Measurements from ENCODE around the gene TRIM10.
"Not testable (repeated sequence)": the region's sequence is repeated elsewhere in the genome, so short reads cannot be mapped to it uniquely, and the experiment has no call there.

Gene TRIM10

DNA sequence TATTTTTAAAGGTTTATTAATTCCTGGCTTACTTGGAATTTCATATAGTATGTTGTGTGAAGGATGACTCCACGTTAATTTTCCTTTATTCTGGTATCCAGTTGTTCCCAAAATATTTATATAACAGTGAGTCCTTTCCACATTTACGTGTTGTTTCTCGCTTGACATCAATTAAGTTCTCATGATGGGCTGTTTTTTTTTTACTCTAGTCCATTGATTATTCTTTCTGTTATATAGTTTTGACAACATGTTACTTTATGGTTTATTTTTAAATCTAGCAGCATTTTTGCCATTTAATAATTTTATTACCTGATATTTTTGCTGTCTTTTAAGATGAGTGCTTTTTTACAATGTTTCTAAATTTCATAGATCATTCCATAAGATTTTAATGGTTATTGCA lies 18.3 kb downstream of the TRIM10 start:
- H3K4me3 ChIP-seq: no peak overlapping the region
- H4K20me1 ChIP-seq: no peaks in the 10 kb centered on the region
- H3K27me3 ChIP-seq: no peaks in the 10 kb centered on the region
- no peak for TF ChIP-seq Cebpa-rat (IDR thresholded peaks at IDR 0.05)
- H3K27ac ChIP-seq: no peak overlapping the region
- peaks cover 0 to 13% (median 9%) of the 10 kb centered on the region in 10 experiments; a peak in 12 of 20 replicates for H3K4me1 ChIP-seq
- H3K9ac ChIP-seq: no peak overlapping the region
- no peaks in the 10 kb centered on the region for H3K9me3 ChIP-seq (replicated peaks in 1 of 11)
- H3K36me3 ChIP-seq: no peaks in the 10 kb centered on the region
- H3K4me2 ChIP-seq: no peak overlapping the region

DNA sequence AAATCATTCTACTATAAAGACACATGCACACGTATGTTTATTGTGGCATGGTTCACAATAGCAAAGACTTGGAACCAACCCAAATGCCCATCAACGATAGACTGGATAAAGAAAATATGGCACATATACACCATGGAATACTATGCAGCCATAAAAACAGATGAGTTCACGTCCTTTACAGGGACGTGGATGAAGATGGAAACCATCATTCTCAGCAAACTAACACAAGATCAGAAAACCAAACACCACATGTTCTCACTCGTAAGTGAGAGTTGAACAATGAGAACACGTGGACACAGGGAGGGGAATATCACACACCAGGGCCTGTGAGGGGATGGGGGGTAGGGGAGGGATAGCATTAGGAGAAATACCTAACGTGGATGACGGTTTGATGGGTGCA lies 20.8 kb downstream of the TRIM10 start:
- not testable (repeated sequence) for H3K27me3 ChIP-seq; H3K4me2 ChIP-seq; H3K9me3 ChIP-seq (replicated peaks in 1 of 11); H3K9ac ChIP-seq; H4K20me1 ChIP-seq; H3K36me3 ChIP-seq; H3K27ac ChIP-seq; H3K4me3 ChIP-seq
- peaks cover 8 to 21% (median 18%) of the 10 kb centered on the region in 10 experiments; a peak in 19 of 20 replicates for H3K4me1 ChIP-seq

DNA sequence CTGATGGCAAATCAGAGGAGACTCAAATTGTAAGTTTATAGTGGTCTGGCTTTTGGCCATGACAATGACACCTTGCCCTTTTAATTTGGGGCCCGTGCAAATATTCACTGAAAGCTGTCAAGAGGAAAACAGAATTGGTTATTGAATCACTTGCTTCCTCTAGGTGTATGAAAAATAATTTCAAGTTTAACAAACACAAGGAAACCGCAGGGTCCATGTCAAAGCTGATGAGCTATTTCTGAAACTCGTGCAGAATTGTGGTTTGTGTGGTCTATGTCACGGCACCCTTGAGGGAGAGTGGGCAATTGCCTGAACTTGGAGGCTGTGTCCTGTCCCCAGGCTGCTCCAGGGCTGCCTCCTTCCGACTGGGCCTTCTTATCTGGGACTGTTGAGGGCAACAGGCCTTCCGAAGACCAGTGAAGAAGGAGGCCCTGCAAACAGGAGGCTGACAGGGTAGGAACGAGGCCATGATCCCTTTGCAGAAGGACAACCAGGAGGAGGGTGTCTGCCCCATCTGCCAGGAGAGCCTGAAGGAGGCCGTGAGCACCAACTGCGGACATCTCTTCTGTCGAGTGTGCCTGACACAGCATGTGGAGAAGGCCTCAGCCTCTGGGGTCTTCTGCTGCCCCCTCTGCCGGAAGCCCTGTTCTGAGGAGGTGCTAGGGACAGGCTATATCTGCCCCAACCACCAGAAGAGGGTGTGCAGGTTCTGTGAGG lies 24.3 kb downstream of the TRIM10 start:
- Histone ChIP-seq H3K4me1 (peaks cover 8 to 22% (median 18%) of the 10 kb centered on the region in 10 experiments; a peak in 19 of 20 replicates), H3K9me3 (replicated peaks in 1 of 11) (no peaks in the 10 kb centered on the region), H3K27me3 (no peaks in the 10 kb centered on the region), H3K4me3 (no peak overlapping the region), H3K9ac (peak overlapping the region in 1 of 11 experiments; percentile 17; a peak in 1 of 22 replicates), H3K4me2 (peak overlapping the region; percentile 25 to 84 (median 69); a peak in 20 of 22 replicates), H3K27ac (no peak overlapping the region), H3K36me3 (no peaks in the 10 kb centered on the region), H4K20me1 (no peaks in the 10 kb centered on the region)
- TF ChIP-seq Cebpa-rat (IDR thresholded peaks at IDR 0.05): no peak

DNA sequence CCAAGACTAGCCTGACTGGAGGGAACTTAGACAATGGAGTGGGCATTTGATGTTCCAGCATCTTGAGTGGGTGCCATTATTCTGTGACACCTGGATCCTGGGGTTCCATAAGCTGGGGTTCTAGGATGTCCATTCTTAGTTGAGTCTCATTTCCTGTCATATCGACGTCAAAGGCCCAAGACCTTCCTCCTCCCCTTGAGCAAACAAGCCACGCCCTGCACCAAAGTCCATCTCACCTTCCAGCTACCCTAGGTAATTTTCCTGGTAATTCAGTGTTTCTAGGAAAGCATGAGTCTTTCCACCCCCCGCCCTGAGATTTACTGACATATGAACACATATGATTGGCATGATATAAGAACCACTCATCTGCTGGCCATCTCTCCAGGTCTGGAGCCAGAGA lies 25.3 kb downstream of the TRIM10 start, which contains the start of gene TRIM40:
TSS of gene TRIM40 (plus strand) at position 384 of the 400 bp plus-strand sequence. CDS start 897 bp downstream, outside the sequence.
- H3K4me1 ChIP-seq: peaks cover 9 to 30% (median 20%) of the 10 kb centered on the region in 10 experiments; a peak in 19 of 20 replicates
- H3K36me3 ChIP-seq: no peaks in the 10 kb centered on the region
- H3K9me3 ChIP-seq (replicated peaks in 1 of 11): no peaks in the 10 kb centered on the region
- H3K27ac ChIP-seq: no peak within 1 kb of the TSS
- no peaks in the 10 kb centered on the region for H4K20me1 ChIP-seq
- no peak within 1 kb of the TSS for H3K4me3 ChIP-seq
- no peaks in the 10 kb centered on the region for H3K27me3 ChIP-seq
- H3K9ac ChIP-seq: peak within 1 kb of the TSS in 1 of 11 experiments; percentile 17; a peak in 1 of 22 replicates
- TF ChIP-seq Cebpa-rat (IDR thresholded peaks at IDR 0.05): no peak
- H3K4me2 ChIP-seq: peak within 1 kb of the TSS; percentile 25 to 84 (median 69); a peak in 20 of 22 replicates

DNA sequence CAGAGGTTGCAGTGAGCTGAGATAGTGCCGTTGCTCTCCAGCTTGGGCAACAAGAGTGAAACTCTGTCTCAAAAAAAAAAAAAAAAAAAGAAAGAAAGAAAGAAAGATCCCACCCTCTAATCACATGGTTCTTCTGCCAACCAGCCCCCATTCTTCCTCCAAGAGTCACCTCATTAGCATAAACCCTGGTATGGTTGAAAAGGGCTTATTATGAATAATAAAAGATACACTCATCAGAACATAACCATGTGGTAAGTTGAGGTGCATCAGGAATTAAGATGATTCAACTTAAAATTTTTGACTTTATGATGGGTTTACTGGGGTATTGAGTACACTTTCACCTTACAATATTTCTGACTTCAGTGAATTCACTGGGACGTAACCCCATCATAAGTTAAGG lies 25.9 kb downstream of the TRIM10 start:
- Histone ChIP-seq H3K4me2 (peak overlapping the region in 3 of 11 experiments; percentile 64 to 73 (median 69); a peak in 1 of 22 replicates), H3K9ac (no peak overlapping the region), H3K4me3 (no peak overlapping the region), H3K36me3 (no peaks in the 10 kb centered on the region), H3K27me3 (peaks cover 0 to 6% (median 0%) of the 10 kb centered on the region in 11 experiments; a peak in 3 of 22 replicates), H3K4me1 (peaks cover 12 to 37% (median 26%) of the 10 kb centered on the region in 10 experiments; a peak in 19 of 20 replicates), H3K9me3 (replicated peaks in 1 of 11) (no peaks in the 10 kb centered on the region), H4K20me1 (no peaks in the 10 kb centered on the region), H3K27ac (no peak overlapping the region)
- no peak for TF ChIP-seq Cebpa-rat (IDR thresholded peaks at IDR 0.05)

DNA sequence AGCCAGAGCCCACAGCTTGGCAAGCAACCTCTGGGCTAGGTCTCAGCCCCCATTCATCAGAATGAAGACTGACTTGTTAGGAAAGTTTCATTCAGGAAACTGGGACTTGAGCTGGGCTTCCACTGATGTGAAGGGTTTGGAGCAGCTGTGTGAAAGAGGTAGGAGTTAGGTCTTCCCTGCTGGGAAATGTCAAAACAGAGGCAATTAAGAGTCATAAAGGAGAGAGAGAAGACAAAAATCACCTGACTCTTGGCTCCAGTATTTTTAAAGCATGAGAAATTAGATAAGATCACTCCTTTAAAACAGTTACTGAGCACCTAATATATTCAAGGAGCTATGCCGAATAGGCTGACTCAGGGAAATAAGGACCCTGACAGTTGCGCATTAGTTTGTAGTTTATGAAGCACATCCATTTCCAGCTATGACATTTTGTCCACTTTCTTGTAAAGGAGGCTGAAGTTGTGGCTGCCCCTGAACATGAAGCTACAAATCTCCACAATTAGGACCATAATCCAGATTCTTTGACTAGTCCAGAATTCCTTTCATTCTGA lies 29.0 kb downstream of the TRIM10 start:
- peaks cover 19 to 37% (median 29%) of the 10 kb centered on the region in 11 experiments for H3K27me3 ChIP-seq
- no peak overlapping the region for H3K4me3 ChIP-seq
- no peak overlapping the region for H3K27ac ChIP-seq
- H3K36me3 ChIP-seq: no peaks in the 10 kb centered on the region
- peaks cover 16 to 58% (median 43%) of the 10 kb centered on the region in 10 experiments; a peak in 19 of 20 replicates for H3K4me1 ChIP-seq
- no peak for TF ChIP-seq Cebpa-rat (IDR thresholded peaks at IDR 0.05)
- H3K9ac ChIP-seq: no peak overlapping the region
- H3K9me3 ChIP-seq (replicated peaks in 1 of 11): no peaks in the 10 kb centered on the region
- peak overlapping the region in 1 of 11 experiments; percentile 3; a peak in 2 of 22 replicates for H3K4me2 ChIP-seq
- 0 out of 22 replicates have a peak, but pooled peaks cover 0 to 3% (median 0%) of the 10 kb centered on the region in 11 experiments for H4K20me1 ChIP-seq

DNA sequence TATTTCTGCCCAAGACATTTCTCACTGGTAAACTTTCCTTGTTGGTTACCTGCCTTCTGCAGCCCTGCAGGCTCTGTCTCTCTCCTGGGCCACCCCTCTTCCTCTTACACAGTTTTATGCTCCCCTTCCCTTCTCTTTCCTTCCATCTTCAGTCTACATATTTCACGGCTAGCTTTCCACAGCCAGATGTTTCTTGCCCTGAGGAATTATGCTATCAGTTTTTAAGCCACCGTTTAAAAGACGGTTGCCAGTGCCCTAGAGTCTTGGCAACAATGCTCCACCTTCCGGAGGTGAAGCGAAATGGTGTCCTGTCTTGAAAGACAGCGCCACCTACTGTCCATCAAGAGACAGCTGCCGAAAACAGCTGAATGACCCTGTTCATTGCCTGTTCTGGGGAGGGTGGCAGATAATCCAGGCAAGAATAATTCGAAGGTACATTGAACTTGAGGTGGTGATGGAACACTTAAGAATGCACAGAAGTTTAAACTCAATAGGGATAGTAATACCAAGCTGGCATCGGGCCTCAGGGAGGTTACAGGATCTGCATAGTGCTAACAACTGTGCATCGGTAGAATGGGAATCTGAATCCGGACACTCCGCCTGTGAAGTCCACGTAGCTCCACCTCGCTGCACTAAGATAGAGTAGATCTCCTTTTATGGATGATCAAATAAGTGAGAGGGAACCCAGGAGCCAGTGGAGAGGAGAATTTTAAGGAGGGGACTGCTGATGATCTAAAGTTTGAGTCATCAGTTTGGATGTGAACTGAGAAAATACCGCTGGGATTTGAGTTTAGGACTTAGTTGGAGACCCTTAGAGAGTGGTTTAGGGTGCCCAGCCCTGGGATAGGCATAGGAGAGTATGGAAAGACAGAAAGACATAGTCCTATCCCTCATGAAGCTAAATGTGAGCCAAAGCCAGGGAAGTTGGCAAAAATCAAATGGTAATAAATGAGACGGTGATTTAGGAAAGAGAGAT lies 29.8 kb downstream of the TRIM10 start:
- Histone ChIP-seq H3K9me3 (replicated peaks in 1 of 11) (no peaks in the 10 kb centered on the region), H4K20me1 (0 out of 22 replicates have a peak, but pooled peaks cover 0 to 5% (median 0%) of the 10 kb centered on the region in 11 experiments), H3K27me3 (peaks cover 21 to 43% (median 36%) of the 10 kb centered on the region in 11 experiments), H3K4me3 (no peak overlapping the region), H3K27ac (no peak overlapping the region), H3K9ac (no peak overlapping the region), H3K4me2 (peak overlapping the region; percentile 10 to 68 (median 47)), H3K36me3 (no peaks in the 10 kb centered on the region), H3K4me1 (peaks cover 10 to 58% (median 36%) of the 10 kb centered on the region in 10 experiments; a peak in 18 of 20 replicates)
- TF ChIP-seq Cebpa-rat (IDR thresholded peaks at IDR 0.05): no peak

DNA sequence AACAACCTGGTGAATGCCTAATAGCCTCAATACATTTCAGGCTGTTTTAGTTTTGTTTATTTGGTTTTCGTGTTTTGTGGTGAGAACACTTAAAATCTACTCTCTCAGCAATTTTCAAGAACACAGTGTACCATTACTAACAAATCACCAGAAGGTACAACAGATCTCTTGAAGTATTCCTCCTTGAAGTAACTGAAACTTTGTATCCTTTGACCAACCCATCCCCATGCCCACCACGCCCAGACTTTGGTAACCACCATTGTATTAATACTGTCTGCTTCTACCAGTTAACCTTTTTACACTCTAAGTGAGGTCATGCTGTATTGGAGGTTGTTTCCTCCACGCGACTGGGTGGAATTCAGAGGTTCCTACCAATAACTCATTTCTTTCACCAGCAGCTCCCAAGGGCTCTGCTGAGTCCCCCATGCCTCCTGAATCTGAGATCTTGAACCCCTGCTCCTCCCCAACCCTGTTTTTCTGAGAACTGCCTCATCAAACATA lies 30.8 kb downstream of the TRIM10 start:
- H3K9me3 ChIP-seq (replicated peaks in 1 of 11): no peaks in the 10 kb centered on the region
- peaks cover 10 to 50% (median 30%) of the 10 kb centered on the region in 10 experiments; a peak in 18 of 20 replicates for H3K4me1 ChIP-seq
- H4K20me1 ChIP-seq: 0 out of 22 replicates have a peak, but pooled peaks cover 0 to 5% (median 0%) of the 10 kb centered on the region in 11 experiments
- no peak overlapping the region for H3K9ac ChIP-seq
- peaks cover 21 to 43% (median 37%) of the 10 kb centered on the region in 11 experiments for H3K27me3 ChIP-seq
- no peak overlapping the region for H3K27ac ChIP-seq
- H3K4me3 ChIP-seq: no peak overlapping the region
- peak overlapping the region in 9 of 11 experiments; percentile 10 to 68 (median 47); a peak in 16 of 22 replicates for H3K4me2 ChIP-seq
- no peak for TF ChIP-seq Cebpa-rat (IDR thresholded peaks at IDR 0.05)
- no peaks in the 10 kb centered on the region for H3K36me3 ChIP-seq

Measured in BLaER1 treated with 17β-estradiol and CSF1 and Interleukin-3, amounts not matched to agents 10 nM and 100 nM (cell line).